ENCODE results near the gene CRAMP1.

GRCh38 chr16:1653023-1653422, 40.9 kb downstream of the CRAMP1 start:
- TF ChIP-seq, protein P1, sequence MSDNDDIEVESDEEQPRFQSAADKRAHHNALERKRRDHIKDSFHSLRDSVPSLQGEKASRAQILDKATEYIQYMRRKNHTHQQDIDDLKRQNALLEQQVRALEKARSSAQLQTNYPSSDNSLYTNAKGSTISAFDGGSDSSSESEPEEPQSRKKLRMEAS (IDR thresholded peaks at IDR 0.05), result no peak
- TF ChIP-seq JUNB (IDR thresholded peaks at IDR 0.05) (no peak), SMC3 (IDR thresholded peaks at IDR 0.05) (no peak), RAD21 (conservative IDR thresholded peaks at IDR 0.05 in 1 of 2, IDR thresholded peaks at IDR 0.05 in 1 of 2) (no peak), CTCF (IDR thresholded peaks at IDR 0.05) (no peak), JUN (IDR thresholded peaks at IDR 0.05) (no peak), MAZ (IDR thresholded peaks at IDR 0.05; ENCODE audit: borderline replicate concordance, low read depth, low read length) (no peak), PHF8 (IDR thresholded peaks at IDR 0.05; ENCODE audit: borderline replicate concordance, low read depth) (no peak), HOXA7 (CRISPR knock-in tag; IDR thresholded peaks at IDR 0.05) (no peak), POLR2A (IDR thresholded peaks at IDR 0.05; ENCODE audit: low read length) (no peak)
